GM06990 (cell line): ENCODE data around the gene MANBA.

ENCODE experiments used
- DNase-seq: peaks from one replicate; pipeline ENCODE4 v3.0.0-alpha.2; 2011; ENCODE audit not compliant: insufficient read length; ENCODE audit errors: extremely low read depth
- H3K27me3 ChIP-seq: replicated peaks from 2 replicates; pipeline ENCODE4 v1.6.0; 2011; ENCODE audit warnings: low read length; ENCODE audit not compliant: control insufficient read depth, insufficient read depth
- H3K36me3 ChIP-seq: 2 replicates; pipeline ENCODE4 v1.5.1; 2011; ENCODE audit warnings: low read length; ENCODE audit not compliant: control insufficient read depth, insufficient read depth
- H3K4me3 ChIP-seq: replicated peaks from 2 replicates; pipeline ENCODE4 v1.5.1; 2011; ENCODE audit warnings: low read depth, mild to moderate bottlenecking, control low read depth, low read length
- TF ChIP-seq, protein P1 (sequence below): IDR thresholded peaks from 2 replicates; pipeline ENCODE4 v1.5.1; 2011; ENCODE audit warnings: low read length, control low read depth, mild to moderate bottlenecking, inconsistent platforms; ENCODE audit not compliant: insufficient read depth, poor library complexity, severe bottlenecking

The MANBA gene

DNA sequence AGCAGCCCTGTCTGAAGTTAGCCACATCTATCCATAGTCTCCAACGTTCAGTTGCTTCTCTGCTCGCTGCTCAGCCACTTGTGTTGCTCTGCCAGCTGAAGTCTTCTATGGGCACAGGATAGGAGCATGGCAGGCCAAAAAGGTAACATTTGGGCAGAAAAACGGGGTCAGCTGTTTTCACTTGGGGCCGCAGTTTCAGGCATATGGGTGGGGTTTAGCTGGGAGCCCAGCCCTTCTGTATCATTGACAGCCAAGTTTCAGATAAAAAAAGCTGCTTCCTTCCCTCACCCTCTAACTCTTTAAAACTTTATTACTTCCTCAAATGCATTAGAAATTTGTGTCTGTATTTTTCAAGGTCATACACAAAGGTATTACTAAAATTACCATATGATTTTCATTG lies 18.4 kb upstream of the MANBA start:
- H3K27me3 ChIP-seq: no peaks in the 10 kb centered on the region
- no peak for DNase-seq
- TF ChIP-seq, protein P1, sequence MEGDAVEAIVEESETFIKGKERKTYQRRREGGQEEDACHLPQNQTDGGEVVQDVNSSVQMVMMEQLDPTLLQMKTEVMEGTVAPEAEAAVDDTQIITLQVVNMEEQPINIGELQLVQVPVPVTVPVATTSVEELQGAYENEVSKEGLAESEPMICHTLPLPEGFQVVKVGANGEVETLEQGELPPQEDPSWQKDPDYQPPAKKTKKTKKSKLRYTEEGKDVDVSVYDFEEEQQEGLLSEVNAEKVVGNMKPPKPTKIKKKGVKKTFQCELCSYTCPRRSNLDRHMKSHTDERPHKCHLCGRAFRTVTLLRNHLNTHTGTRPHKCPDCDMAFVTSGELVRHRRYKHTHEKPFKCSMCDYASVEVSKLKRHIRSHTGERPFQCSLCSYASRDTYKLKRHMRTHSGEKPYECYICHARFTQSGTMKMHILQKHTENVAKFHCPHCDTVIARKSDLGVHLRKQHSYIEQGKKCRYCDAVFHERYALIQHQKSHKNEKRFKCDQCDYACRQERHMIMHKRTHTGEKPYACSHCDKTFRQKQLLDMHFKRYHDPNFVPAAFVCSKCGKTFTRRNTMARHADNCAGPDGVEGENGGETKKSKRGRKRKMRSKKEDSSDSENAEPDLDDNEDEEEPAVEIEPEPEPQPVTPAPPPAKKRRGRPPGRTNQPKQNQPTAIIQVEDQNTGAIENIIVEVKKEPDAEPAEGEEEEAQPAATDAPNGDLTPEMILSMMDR: no peak
- H3K4me3 ChIP-seq: no peak overlapping the region
- no peaks in the 10 kb centered on the region for H3K36me3 ChIP-seq

DNA sequence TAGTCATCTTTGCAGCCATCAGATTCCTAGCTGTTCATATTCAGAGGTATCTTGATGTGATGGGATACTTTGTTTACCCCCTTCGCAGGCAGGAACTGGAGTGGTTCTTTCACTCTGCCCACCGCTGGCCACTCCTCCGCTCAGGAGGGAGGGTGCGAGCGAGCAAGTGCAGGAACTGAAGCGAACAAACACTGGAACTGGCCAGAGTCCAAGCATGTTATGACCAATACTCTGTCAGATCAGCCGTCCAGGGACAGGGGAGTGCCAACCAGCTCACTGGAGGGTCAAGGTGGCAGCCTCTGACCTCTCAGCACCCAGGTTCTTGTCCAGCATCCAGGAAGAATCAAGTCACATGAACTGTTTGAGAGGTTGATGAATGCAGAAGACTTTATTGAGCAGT lies 18.0 kb upstream of the MANBA start:
- Histone ChIP-seq H3K27me3 (no peaks in the 10 kb centered on the region), H3K4me3 (no peak overlapping the region), H3K36me3 (no peaks in the 10 kb centered on the region)
- TF ChIP-seq, protein P1: no peak
- no peak for DNase-seq

DNA sequence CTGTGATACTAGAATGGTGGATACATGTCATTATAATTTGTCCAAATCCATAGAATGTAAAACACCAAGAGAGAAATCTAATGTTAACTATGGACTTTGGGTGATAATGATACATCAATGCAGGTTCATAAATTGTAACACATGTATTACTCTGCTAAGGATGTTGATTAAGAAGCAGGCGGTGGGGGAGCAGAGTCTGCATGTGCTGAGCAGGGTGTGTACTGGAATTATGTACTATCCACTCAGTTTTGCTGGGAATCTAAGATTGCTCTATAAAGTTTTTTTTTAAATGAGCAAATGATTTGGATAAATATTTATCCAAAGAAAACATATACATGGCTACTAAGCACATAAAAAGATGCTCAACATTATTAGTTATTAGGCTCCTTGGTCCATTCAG lies 15.0 kb upstream of the MANBA start:
- TF ChIP-seq, protein P1: no peak
- Histone ChIP-seq H3K36me3 (no peaks in the 10 kb centered on the region), H3K4me3 (no peak overlapping the region), H3K27me3 (no peaks in the 10 kb centered on the region)
- DNase-seq: no peak

DNA sequence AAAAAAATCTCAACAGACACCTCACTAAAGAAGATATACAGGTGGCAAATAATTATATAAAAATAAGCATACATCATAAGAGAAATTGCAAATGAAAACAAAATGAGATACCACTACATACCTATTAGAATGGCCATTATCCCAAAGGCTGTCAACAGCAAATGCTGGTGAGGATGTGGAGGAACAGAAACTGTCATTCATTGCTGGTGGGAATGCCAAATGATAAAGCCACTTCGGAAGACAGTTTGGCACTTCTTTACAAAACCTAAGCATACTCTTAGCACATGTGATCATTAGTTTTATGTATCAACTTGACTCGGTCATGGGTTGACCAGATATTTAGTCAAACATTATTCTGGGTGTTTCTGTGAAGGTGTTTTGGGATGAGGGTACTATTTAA lies 13.5 kb upstream of the MANBA start:
- Histone ChIP-seq H3K36me3 (no peaks in the 10 kb centered on the region), H3K27me3 (no peaks in the 10 kb centered on the region), H3K4me3 (no peak overlapping the region)
- TF ChIP-seq, protein P1: no peak
- no peak for DNase-seq

DNA sequence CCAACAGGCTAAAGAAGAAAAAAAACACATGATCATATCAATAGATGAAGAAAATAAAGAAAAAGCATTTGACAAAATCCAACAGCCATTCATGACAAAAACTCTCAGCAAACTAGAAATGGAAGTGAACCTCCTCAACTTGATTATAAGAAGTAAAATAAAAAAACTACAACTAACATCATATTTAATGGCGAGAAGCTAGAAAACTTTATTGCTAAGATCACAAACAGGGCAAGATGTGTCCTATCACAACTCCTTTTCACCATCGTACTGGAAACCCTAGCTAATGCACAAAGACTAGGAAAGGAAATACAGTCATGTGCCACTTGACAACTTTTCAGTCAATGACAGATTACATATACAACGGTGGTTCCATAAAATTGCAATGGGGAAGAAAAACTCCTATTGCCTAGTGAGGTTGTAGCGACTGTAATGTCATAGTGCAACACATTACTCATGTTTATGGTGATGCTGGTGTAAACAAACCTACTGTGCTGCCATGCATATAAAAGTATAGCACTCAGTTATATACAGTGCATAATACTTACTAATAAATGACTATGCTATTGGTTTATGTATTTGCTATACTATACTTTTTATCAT lies 12.1 kb upstream of the MANBA start:
- Histone ChIP-seq H3K36me3 (no peaks in the 10 kb centered on the region), H3K4me3 (no peak overlapping the region), H3K27me3 (no peaks in the 10 kb centered on the region)
- DNase-seq: no peak
- TF ChIP-seq, protein P1: no peak

DNA sequence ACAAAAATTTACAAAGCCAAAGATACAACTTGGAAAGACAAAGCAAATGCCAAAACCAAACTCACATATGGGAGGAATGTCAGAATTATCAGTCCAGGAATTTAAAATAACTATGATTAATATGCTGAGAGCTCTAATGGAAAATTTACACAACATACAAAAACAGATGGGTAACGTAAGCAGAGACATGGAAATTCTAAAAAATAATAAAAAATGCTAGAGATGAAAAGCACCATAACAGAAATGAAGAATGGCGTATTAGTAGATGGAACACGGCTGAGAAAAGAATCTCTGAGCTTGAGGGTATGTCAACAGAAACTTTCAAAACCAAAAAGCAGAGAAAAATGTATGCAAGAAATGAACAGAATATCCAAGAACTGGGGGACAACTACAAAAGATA lies 4.1 kb upstream of the MANBA start:
- Histone ChIP-seq H3K4me3 (no peak overlapping the region), H3K27me3 (no peaks in the 10 kb centered on the region), H3K36me3 (no peaks in the 10 kb centered on the region)
- TF ChIP-seq, protein P1: no peak
- no peak for DNase-seq
